Osteoblast (primary cell): Measurements from ENCODE around the gene MICALL2. TPM values are rescaled to one million over a fixed set of nuclear protein-coding genes. Genes with fewer than 3 reads are reported as not detected.

Source experiments
- DNase-seq: peaks from one replicate; pipeline ENCODE4 v3.0.0; 2011; ENCODE audit warnings: low spot score, mixed read lengths; ENCODE audit not compliant: insufficient read length; ENCODE audit errors: missing footprints
- H2AFZ ChIP-seq: 2 replicates; pipeline ENCODE4 v1.6.0; 2011; ENCODE audit warnings: mild to moderate bottlenecking, low read length
- H3K27ac ChIP-seq: 2 replicates; pipeline ENCODE4 v1.5.1; 2011; ENCODE audit warnings: mild to moderate bottlenecking, low read depth, low read length, moderate library complexity
- H3K27me3 ChIP-seq: 2 replicates; pipeline ENCODE4 v1.6.0; 2012; ENCODE audit warnings: mild to moderate bottlenecking, control low read depth, inconsistent platforms, low read length, moderate library complexity; ENCODE audit not compliant: insufficient read depth
- H3K36me3 ChIP-seq: 2 replicates; pipeline ENCODE4 v1.5.1; 2011; ENCODE audit warnings: mild to moderate bottlenecking, low read length, control low read depth, moderate library complexity; ENCODE audit not compliant: insufficient read depth
- H3K4me1 ChIP-seq: 2 replicates; pipeline ENCODE4 v1.5.1; 2011; ENCODE audit warnings: mild to moderate bottlenecking, low read length, control low read depth, moderate library complexity; ENCODE audit not compliant: insufficient read depth
- H3K4me2 ChIP-seq: 2 replicates; pipeline ENCODE4 v1.6.0; 2011; ENCODE audit warnings: mild to moderate bottlenecking, low read length; ENCODE audit not compliant: insufficient read depth
- H3K4me3 ChIP-seq: fragments of 200-600 bp; sonication (generic); 3 replicates; pipeline ENCODE4 v1.5.1; 2012; ENCODE audit warnings: mild to moderate bottlenecking, low read length, inconsistent platforms; ENCODE audit not compliant: insufficient read depth
- H3K79me2 ChIP-seq: 2 replicates; pipeline ENCODE4 v1.6.0; 2012; ENCODE audit warnings: mild to moderate bottlenecking, low read length, control low read depth, inconsistent platforms; ENCODE audit not compliant: insufficient read depth
- H3K9me3 ChIP-seq: 2 replicates; pipeline ENCODE4 v1.5.1; 2011; ENCODE audit warnings: low read depth, low read length, control low read depth
- H4K20me1 ChIP-seq: 2 replicates; pipeline ENCODE4 v1.6.0; 2012; ENCODE audit warnings: mild to moderate bottlenecking, low read length, control low read depth; ENCODE audit not compliant: insufficient read depth
- total RNA-seq: library from RNA; depleted of rRNA; stranded (reverse); fragments of >200 nt; gene quantifications from 2 replicates; pipeline ENCODE4 v1.2.3, GENCODE V29; 2012
- TF ChIP-seq, protein P1 (sequence below): IDR thresholded peaks from 2 replicates; pipeline ENCODE4 v1.5.1; 2011; ENCODE audit warnings: mild to moderate bottlenecking, low read depth, low read length, moderate library complexity; ENCODE audit errors: extremely low read depth

The MICALL2 gene
- total RNA-seq, 1 donor, result 30.4 TPM

GRCh38 chr7:1455241-1455939, 3.9 kb downstream of the MICALL2 start:
- Histone ChIP-seq H2AFZ (no peak overlapping the region), H3K4me3 (peak overlapping the region; percentile 58), H3K79me2 (peaks cover 84% of the 10 kb centered on the region), H3K9me3 (no peaks in the 10 kb centered on the region), H3K4me1 (peaks cover 35% of the 10 kb centered on the region), H4K20me1 (peaks cover 34% of the 10 kb centered on the region), H3K27me3 (no peaks in the 10 kb centered on the region), H3K36me3 (peaks cover 4% of the 10 kb centered on the region), H3K27ac (no peak overlapping the region), H3K4me2 (peak overlapping the region; percentile 58)
- TF ChIP-seq, protein P1, sequence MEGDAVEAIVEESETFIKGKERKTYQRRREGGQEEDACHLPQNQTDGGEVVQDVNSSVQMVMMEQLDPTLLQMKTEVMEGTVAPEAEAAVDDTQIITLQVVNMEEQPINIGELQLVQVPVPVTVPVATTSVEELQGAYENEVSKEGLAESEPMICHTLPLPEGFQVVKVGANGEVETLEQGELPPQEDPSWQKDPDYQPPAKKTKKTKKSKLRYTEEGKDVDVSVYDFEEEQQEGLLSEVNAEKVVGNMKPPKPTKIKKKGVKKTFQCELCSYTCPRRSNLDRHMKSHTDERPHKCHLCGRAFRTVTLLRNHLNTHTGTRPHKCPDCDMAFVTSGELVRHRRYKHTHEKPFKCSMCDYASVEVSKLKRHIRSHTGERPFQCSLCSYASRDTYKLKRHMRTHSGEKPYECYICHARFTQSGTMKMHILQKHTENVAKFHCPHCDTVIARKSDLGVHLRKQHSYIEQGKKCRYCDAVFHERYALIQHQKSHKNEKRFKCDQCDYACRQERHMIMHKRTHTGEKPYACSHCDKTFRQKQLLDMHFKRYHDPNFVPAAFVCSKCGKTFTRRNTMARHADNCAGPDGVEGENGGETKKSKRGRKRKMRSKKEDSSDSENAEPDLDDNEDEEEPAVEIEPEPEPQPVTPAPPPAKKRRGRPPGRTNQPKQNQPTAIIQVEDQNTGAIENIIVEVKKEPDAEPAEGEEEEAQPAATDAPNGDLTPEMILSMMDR, result no peak
- no peak for DNase-seq

- DNase-seq, result peak; percentile 97
- Histone ChIP-seq H3K4me3 (peak overlapping the region; percentile 58), H3K27ac (peak overlapping the region; percentile 17), H3K36me3 (peaks cover 4% of the 10 kb centered on the region), H3K9me3 (no peaks in the 10 kb centered on the region), H3K4me2 (peak overlapping the region; percentile 58), H4K20me1 (peaks cover 37% of the 10 kb centered on the region), H2AFZ (peak overlapping the region; percentile 22), H3K4me1 (peaks cover 29% of the 10 kb centered on the region), H3K27me3 (no peaks in the 10 kb centered on the region), H3K79me2 (peaks cover 88% of the 10 kb centered on the region)
- TF ChIP-seq, protein P1, result no peak
These were observed 4.7 kb downstream of the MICALL2 start for GRCh38 chr7:1454542-1454941.

DNA sequence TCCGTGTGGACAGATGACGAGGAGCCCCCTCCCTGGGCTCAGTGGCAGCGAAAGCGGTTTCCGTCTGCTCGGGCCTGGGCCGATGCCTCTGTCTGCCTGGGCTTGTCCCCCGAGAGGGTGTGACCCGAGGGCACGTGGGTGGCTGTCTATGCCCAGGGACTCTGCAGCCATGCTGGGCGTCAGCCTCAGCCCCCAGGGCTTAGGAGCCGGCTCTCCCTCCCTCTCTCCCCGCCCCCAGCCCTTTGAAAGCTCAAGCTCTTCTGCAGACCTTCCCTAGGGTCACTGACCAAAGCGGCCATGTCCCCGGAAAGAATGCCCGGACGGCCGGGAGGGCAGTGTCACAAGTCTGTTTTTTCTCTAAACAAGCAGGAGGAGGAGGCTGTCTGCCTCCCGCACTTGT, 7.1 kb downstream of the MICALL2 start:
- TF ChIP-seq, protein P1, result no peak
- Histone ChIP-seq H3K4me2 (peak overlapping the region; percentile 13), H3K79me2 (peaks cover 72% of the 10 kb centered on the region), H3K4me3 (no peak overlapping the region), H3K27ac (no peak overlapping the region), H3K36me3 (peaks cover 7% of the 10 kb centered on the region), H2AFZ (no peak overlapping the region), H4K20me1 (peaks cover 25% of the 10 kb centered on the region), H3K27me3 (no peaks in the 10 kb centered on the region), H3K9me3 (no peaks in the 10 kb centered on the region), H3K4me1 (peaks cover 20% of the 10 kb centered on the region)
- no peak for DNase-seq

GRCh38 chr7:1450987-1451386, 8.3 kb downstream of the MICALL2 start:
- no peak overlapping the region for H3K27ac ChIP-seq
- TF ChIP-seq, protein P1, result no peak
- peaks cover 16% of the 10 kb centered on the region for H3K4me1 ChIP-seq
- H3K27me3 ChIP-seq, result no peaks in the 10 kb centered on the region
- no peak for DNase-seq
- no peak overlapping the region for H3K4me3 ChIP-seq
- H3K4me2 ChIP-seq, result no peak overlapping the region
- peaks cover 62% of the 10 kb centered on the region for H3K79me2 ChIP-seq
- peaks cover 7% of the 10 kb centered on the region for H3K36me3 ChIP-seq
- peaks cover 22% of the 10 kb centered on the region for H4K20me1 ChIP-seq
- no peak overlapping the region for H2AFZ ChIP-seq
- H3K9me3 ChIP-seq, result no peaks in the 10 kb centered on the region
